ENCODE data around the gene DAB1.

DAB1 gene

GRCh38 chr1:57163789-57164188 is 260.1 kb downstream of the DAB1 start:
- DNase-seq (ENCODE audit: low read depth in 2 of 2): no peak

GRCh38 chr1:57163325-57163724 is 260.5 kb downstream of the DAB1 start:
- DNase-seq (ENCODE audit: low read depth in 2 of 2): no peak

GRCh38 chr1:57162607-57163261 is 261.1 kb downstream of the DAB1 start:
- no peak for DNase-seq (ENCODE audit: low read depth in 2 of 2)

GRCh38 chr1:57160594-57160993 is 263.3 kb downstream of the DAB1 start:
- no peak for DNase-seq (ENCODE audit: low read depth in 2 of 2)

- DNase-seq (ENCODE audit: low read depth in 2 of 2): no peak
Measured at GRCh38 chr1:57158604-57158998, 265.3 kb downstream of the DAB1 start.

- no peak for DNase-seq (ENCODE audit: low read depth in 2 of 2)
Measured at GRCh38 chr1:57157818-57158603, 265.8 kb downstream of the DAB1 start.

GRCh38 chr1:57156907-57157306 is 267.0 kb downstream of the DAB1 start:
- DNase-seq (ENCODE audit: low read depth in 2 of 2): no peak

GRCh38 chr1:57146100-57146499 is 277.8 kb downstream of the DAB1 start:
- no peak for DNase-seq (ENCODE audit: low read depth in 2 of 2)

GRCh38 chr1:57142999-57143398 is 280.9 kb downstream of the DAB1 start:
- no peak for DNase-seq (ENCODE audit: low read depth in 2 of 2)

GRCh38 chr1:57142169-57142568 is 281.7 kb downstream of the DAB1 start:
- DNase-seq (ENCODE audit: low read depth in 2 of 2): no peak

GRCh38 chr1:57138432-57139078 is 285.3 kb downstream of the DAB1 start:
- DNase-seq (ENCODE audit: low read depth in 2 of 2): no peak

- no peak for DNase-seq (ENCODE audit: low read depth in 2 of 2)
Measured at GRCh38 chr1:57137980-57138379, 285.9 kb downstream of the DAB1 start.

- DNase-seq (ENCODE audit: low read depth in 2 of 2): no peak
Measured at GRCh38 chr1:57134803-57135202, 289.1 kb downstream of the DAB1 start.

GRCh38 chr1:57133686-57134085 is 290.2 kb downstream of the DAB1 start:
- no peak for DNase-seq (ENCODE audit: low read depth in 2 of 2)

GRCh38 chr1:57132993-57133622 is 290.8 kb downstream of the DAB1 start:
- no peak for DNase-seq (ENCODE audit: low read depth in 2 of 2)

- DNase-seq (ENCODE audit: low read depth in 2 of 2): no peak
Measured at GRCh38 chr1:57131701-57132394, 292.0 kb downstream of the DAB1 start.

- DNase-seq (ENCODE audit: low read depth in 2 of 2): no peak
Measured at GRCh38 chr1:57131257-57131656, 292.6 kb downstream of the DAB1 start.

- DNase-seq (ENCODE audit: low read depth in 2 of 2): no peak
Measured at GRCh38 chr1:57129865-57130264, 294.0 kb downstream of the DAB1 start.

- DNase-seq (ENCODE audit: low read depth in 2 of 2): no peak
Measured at GRCh38 chr1:57127976-57128375, 295.9 kb downstream of the DAB1 start.

- DNase-seq (ENCODE audit: low read depth in 2 of 2): no peak
Measured at GRCh38 chr1:57124768-57125446, 299.0 kb downstream of the DAB1 start.

- no peak for DNase-seq (ENCODE audit: low read depth in 2 of 2)
Measured at GRCh38 chr1:57124170-57124569, 299.7 kb downstream of the DAB1 start.
